ENCODE measurements around the gene ACVRL1. TPM values are rescaled to one million over a fixed set of nuclear protein-coding genes. Genes with fewer than 3 reads are reported as not detected.
A peak's percentile ranks its signal among the peaks of the same experiment; 100 is the strongest.
"Not testable (repeated sequence)": the region's sequence is repeated elsewhere in the genome, so short reads cannot be mapped to it uniquely, and the experiment has no call there.

Gene ACVRL1
- total RNA-seq, 1 experiment from 2014 or later, result not detected

GRCh38 chr12:51874000-51874399 is 33.3 kb upstream of the ACVRL1 start:
- no peak for DNase-seq (ENCODE audit: low read depth)

DNA sequence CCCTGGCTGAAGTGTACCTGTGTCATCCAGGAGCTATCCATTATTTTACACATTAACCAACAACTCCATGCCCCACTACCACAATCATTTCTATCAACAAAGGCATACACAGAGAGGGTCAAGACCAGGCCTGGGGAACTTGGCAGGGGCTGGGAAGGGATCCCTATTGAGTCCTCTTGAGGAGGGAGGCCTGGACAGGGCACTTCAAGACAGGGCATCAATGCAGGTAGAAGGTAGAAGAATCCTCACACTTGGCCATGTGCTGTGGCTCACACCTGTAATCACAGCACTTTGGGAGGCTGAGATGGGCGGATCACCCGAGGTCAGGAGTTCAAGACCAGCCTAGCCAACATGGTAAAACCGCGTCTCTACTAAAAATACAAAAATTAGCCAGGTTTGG is 32.8 kb upstream of the ACVRL1 start:
- DNase-seq (ENCODE audit: low read depth), result no peak

DNA sequence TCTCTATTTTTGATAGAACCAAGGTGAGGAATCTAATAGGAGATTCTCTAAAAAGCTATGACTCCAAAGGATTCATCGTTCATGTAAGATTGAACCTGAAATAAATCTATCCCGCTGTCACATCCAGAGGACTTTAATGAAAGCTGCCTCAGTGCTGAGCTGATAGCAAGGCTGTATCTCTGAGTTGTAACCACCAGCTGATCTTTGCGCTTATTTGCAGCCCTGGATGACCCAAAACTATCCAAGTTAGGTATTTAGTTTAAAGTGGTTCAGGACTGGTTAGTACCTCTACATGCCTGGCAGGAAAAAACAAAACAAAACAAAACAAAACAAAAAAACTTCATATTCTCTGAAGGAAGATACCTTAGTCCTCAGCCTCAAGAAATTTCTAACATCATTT is 28.2 kb upstream of the ACVRL1 start:
- no peak for DNase-seq (ENCODE audit: low read depth)

- DNase-seq (ENCODE audit: low read depth), result no peak
Measured at GRCh38 chr12:51883295-51883694, 24.0 kb upstream of the ACVRL1 start.

DNA sequence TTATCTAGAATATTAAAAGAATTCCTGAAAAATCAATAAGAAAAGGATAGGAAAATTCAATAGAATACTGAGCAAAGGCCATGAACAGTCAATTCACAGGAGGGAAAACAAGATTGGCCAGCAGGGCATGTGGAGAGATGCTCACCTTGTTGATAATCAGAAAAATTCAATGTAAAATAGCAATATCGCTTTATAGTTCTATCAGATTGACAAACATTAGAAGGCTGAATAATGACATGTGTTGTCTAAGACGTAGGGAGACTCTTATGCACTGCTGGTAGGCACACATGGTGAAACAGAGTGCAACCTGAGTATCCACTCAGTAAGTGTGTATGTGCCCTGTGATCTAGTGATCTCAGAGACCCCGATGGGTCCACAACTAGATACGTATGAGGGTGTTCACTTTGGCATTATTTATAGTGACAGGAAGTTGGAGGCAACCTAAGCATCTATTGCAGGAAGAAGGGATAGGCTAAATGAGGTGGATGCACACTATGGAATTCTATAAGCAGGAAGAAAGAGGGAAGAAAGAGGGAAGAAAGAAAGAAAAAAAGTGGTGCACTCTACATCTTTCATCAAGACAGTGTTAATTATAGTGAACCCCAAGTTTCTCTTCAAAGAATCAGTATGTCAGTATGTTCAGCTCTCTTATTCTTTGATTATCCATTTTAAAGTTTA is 23.2 kb upstream of the ACVRL1 start:
- no peak for DNase-seq (ENCODE audit: low read depth)

DNA sequence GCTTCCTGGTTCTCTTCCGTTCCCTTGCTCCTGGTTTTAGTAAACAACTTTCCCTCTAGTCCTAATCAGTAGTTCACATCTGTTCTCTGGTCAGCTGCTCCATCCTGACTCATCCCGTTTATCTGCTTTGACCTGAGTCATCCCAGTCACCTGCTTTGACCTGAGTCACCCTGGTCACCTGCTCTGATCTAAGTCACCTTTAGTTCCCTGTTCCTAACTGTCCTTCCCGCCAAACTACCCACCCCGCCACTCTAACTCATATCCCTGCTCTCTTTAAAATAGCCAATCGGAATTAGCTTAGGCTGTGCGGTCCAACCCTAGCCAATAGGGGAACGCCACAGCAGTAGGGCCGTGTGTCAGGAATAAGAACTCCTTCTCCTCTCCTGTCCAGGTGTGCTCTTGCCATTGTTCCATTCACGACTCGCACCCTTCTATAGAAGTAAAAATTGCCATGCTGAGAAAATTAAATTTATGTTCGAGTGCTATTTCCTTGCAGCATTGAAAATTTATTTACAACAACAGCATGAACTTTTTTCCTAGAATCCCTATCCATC is 22.6 kb upstream of the ACVRL1 start:
- peak; percentile 53 for DNase-seq (ENCODE audit: low read depth)

GRCh38 chr12:51885294-51886020 is 21.8 kb upstream of the ACVRL1 start:
- not testable (repeated sequence) for DNase-seq (ENCODE audit: low read depth)

GRCh38 chr12:51886021-51886710 is 21.1 kb upstream of the ACVRL1 start:
- DNase-seq (ENCODE audit: low read depth), result peak; percentile 88

- no peak for DNase-seq (ENCODE audit: low read depth)
Measured at GRCh38 chr12:51887476-51888315, 19.6 kb upstream of the ACVRL1 start, which contains the start of gene ANKRD33. Gene ANKRD33, plus strand, starts transcription at chr12:51888103. Its CDS starts 84 bp downstream, at chr12:51888187.

GRCh38 chr12:51888316-51889215 is 18.7 kb upstream of the ACVRL1 start:
- no peak for DNase-seq (ENCODE audit: low read depth)

- no peak for DNase-seq (ENCODE audit: low read depth)
Measured at GRCh38 chr12:51889216-51890132, 17.8 kb upstream of the ACVRL1 start.

- no peak for DNase-seq (ENCODE audit: low read depth)
Measured at GRCh38 chr12:51890133-51890464, 17.2 kb upstream of the ACVRL1 start.

GRCh38 chr12:51890511-51891171 is 16.7 kb upstream of the ACVRL1 start:
- no peak for DNase-seq (ENCODE audit: low read depth)

- DNase-seq (ENCODE audit: low read depth), result no peak
Measured at GRCh38 chr12:51891843-51892242, 15.5 kb upstream of the ACVRL1 start.

DNA sequence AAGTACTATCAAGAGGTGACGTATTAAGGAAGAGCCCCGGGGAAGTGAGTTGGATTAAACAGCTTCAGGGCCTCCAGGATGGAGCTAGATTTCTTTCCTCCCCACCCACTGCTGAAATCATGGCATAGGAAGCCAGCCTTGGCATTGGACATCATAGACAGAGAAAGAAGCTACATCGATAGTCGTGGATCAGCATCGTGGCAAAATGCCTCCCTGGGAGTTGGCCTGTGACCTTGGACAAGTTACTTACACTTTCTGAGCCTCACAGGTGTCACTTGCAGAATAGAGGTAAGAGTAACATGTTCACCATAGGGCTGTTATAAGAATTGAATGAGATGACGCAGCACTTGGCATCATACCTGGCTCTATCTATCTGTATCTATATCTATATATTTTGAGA is 13.5 kb upstream of the ACVRL1 start:
- DNase-seq (ENCODE audit: low read depth), result no peak

DNA sequence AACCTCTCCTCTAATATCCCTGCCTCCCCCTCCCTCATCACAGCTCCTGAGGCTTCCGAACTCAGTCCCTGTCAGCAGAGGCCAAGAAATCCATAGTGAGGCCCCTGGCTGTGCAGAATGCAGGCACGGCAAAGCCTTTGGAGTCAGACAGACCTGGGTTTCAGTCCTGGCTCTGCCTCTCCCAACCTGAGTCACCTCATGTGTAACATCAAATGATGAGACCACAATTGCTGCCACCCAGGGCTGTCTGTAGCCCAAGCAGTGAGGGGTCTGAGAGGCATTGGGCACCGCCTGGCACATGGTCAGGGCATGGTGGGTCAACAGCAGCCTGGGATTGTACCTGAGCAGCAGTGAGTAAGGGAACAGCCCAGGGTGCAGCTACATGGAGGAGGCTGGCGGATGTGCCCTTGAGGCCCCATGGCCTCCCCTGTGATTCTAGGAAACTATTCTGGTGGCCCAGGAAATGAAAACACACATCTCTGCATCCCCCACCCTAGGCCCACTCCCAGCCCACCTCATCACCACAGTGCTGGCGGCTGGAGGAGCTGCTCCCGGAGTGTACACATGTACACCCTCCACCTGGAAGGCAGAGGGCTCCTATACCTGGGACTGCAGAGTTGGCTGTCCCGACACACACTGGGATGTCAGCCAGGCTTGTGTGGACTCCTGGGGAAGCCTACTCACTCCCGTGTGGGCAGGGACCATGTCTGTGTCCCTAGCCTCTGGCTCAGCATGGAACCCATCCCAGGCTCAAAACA is 11.7 kb upstream of the ACVRL1 start:
- DNase-seq (ENCODE audit: low read depth), result no peak

DNA sequence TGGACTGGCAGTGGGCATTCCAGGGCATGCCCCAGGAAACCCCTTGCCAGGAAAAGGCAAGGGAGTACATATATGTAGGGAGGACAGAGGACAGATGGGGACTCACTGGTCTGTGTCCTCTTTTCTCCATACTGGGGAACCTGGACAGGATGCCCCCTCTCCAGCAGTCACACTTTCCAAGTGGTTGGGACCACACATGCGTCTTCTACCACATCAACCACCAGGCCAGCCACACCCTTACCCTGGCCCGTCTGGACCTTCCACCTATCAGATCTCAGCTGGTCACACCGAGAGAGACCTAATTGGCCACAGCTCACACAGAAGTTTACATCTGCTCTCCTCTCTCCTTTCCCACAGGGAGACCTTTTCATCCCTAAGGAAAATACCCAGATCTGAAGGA is 11.1 kb upstream of the ACVRL1 start:
- DNase-seq (ENCODE audit: low read depth), result no peak

DNA sequence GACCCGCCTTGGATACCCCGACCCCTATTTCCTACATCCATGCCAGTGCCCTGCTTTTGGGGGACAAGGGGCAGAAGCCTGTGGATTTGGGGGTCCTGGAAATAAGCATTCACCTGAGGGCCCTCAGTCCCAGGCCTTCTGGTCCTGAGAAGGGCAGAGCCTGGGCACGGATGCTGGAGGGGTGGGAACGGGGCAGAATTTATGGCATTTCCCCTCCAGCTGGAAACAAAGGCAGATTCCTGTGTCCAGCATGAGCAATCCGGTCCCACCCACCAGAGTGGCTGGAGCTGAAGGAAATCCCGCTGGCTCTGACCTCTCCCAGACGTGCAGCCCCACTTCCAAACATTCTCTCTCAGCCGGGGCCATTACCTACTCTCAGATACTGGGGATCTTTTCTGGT is 10.1 kb upstream of the ACVRL1 start:
- no peak for DNase-seq (ENCODE audit: low read depth)
